Kidney epithelial cell (primary cell): ENCODE measurements around the gene SIRT5. TPM values are rescaled to one million over a fixed set of nuclear protein-coding genes. Genes with fewer than 3 reads are reported as not detected.

ENCODE experiments used
- DNase-seq: peaks from one replicate; pipeline ENCODE4 v3.0.0-alpha.2; 2010; ENCODE audit warnings: low read depth
- H3K27me3 ChIP-seq: 2 replicates; pipeline ENCODE4 v1.6.0; 2011; ENCODE audit warnings: low read length; ENCODE audit not compliant: control insufficient read depth, insufficient read depth
- H3K36me3 ChIP-seq: 2 replicates; pipeline ENCODE4 v1.5.1; 2011; ENCODE audit warnings: low read length; ENCODE audit not compliant: control insufficient read depth, insufficient read depth
- H3K4me3 ChIP-seq: 2 replicates; pipeline ENCODE4 v1.5.1; 2011; ENCODE audit warnings: low read depth, mild to moderate bottlenecking, control low read depth, low read length
- CTCF ChIP-seq: IDR thresholded peaks from 2 replicates; pipeline ENCODE4 v1.5.1; 2011; ENCODE audit warnings: mild to moderate bottlenecking, moderate library complexity, low read length, control low read depth, inconsistent platforms; ENCODE audit not compliant: insufficient read depth, poor library complexity, severe bottlenecking
- total RNA-seq: library from RNA; depleted of rRNA; stranded (reverse); fragments of >200 nt; gene quantifications from 2 replicates; pipeline ENCODE4 v1.2.3, GENCODE V29; 2015

The SIRT5 gene
- total RNA-seq, 1 donor from 2014 or later, result 11.9 TPM

DNA sequence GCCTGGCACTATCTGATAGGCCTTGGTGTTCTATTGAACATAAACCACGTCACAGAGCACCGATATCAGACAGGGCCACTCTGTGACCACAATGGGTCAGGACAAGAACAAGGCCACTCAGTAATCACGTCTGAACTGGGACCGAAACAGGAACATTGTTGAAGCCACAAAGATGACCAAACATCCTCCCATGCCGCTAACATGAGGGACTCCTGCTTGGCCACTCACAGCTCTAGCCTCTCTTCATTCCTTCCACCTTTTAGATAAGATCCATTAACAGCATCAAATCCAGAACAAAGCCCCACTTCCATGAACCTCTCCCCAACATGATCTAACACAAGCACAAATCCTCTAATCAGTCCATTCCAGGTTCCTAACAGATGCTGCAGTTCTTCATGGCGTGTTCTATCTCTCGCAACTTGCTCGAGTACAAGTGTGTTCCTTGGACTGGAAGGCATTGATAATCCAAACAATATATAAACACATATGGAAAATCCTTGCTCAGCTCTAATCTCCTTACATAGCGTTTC lies 7.4 kb downstream of the SIRT5 start:
- Histone ChIP-seq H3K27me3 (no peaks in the 10 kb centered on the region), H3K36me3 (no peaks in the 10 kb centered on the region), H3K4me3 (no peak overlapping the region)
- TF ChIP-seq CTCF, result no peak
- no peak for DNase-seq

GRCh38 chr6:13586603-13587542 lies 12.5 kb downstream of the SIRT5 start:
- TF ChIP-seq CTCF, result no peak
- no peaks in the 10 kb centered on the region for H3K27me3 ChIP-seq
- H3K4me3 ChIP-seq, result no peak overlapping the region
- DNase-seq, result no peak
- H3K36me3 ChIP-seq, result peaks cover 1% of the 10 kb centered on the region

DNA sequence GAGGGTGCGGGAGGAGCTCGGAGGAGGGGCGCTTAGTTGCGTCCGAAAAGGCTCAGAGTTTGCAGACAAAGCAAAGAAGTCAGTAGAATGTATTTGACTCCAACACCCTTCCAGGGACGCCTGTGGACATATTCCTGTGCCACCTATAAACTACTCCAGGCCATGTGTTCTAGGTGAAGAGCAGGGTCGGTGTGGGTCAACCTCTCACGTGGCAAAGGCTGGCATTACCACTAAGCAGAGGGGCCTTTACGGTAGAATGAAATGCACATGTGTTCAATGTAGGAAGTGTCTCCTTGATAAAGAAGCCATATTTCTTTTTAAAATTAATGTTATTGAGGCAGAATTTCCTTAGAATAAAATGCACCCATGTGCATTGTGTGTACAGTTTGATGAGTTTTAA lies 15.4 kb downstream of the SIRT5 start:
- peaks cover 2% of the 10 kb centered on the region for H3K36me3 ChIP-seq
- TF ChIP-seq CTCF, result no peak
- DNase-seq, result no peak
- no peak overlapping the region for H3K4me3 ChIP-seq
- no peaks in the 10 kb centered on the region for H3K27me3 ChIP-seq

DNA sequence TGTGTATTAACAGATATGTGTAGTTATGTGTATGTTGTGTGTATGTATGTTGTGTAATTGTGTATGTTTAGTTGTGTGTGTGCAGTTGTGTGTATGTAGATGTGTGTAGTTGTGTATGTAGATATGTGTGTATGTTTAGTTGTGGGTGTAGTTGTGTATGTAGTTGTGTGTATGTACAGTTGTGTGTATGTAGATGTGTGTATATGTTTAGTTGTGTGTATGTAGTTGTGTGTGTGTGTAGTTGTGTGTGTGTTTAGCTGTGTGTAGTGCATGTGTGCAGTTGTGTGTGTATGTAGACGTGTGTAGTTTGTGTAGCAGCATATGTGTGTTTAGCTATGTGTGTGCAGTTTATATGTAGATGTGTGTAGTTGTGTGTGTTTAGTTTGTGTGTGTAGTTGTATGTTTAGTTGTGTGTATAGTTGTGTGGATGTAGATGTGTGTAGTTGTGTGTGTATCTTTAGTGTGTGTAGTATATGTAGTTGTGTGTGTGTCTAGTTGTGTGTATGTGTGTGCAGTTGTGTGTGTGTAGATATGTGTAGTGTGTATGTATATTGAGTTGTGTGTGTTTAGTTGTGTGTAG lies 16.3 kb downstream of the SIRT5 start:
- Histone ChIP-seq H3K27me3 (no peaks in the 10 kb centered on the region), H3K4me3 (no peak overlapping the region), H3K36me3 (peaks cover 2% of the 10 kb centered on the region)
- TF ChIP-seq CTCF, result no peak
- DNase-seq, result no peak

DNA sequence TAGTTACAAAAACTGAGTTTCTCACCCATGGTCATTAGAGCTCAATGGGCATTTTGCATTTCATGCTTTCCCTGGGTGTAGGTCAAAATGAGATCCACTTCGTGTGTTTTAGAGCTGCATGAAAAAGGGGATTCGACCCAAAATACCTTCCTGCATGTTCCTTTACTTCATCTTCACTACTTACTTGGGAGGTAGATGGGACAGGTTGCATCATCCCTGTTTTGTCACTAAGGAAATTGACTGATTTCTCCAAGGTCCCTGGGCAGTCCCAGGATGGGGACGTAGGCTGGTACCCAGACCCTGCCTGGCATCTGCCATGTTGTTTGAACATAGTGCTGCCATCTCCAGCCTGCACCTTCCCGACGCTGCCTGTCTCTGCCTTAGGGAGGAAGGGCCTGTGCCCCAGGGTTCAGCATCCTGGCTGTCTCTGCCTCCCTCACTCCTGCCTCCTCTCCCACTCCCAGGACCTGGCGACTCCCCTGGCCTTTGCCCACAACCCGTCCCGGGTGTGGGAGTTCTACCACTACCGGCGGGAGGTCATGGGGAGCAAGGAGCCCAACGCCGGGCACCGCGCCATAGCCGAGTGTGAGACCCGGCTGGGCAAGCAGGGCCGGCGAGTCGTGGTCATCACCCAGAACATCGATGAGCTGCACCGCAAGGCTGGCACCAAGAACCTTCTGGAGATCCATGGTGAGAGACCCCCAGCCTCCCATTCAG lies 17.0 kb downstream of the SIRT5 start:
- H3K36me3 ChIP-seq, result peaks cover 2% of the 10 kb centered on the region
- DNase-seq, result no peak
- H3K4me3 ChIP-seq, result no peak overlapping the region
- H3K27me3 ChIP-seq, result no peaks in the 10 kb centered on the region
- TF ChIP-seq CTCF, result no peak
